Forelimb muscle (tissue), 1 donor: Measurements from ENCODE around the gene FAM161B. TPM values are rescaled to one million over a fixed set of nuclear protein-coding genes. Genes with fewer than 3 reads are reported as not detected.
"Not testable (repeated sequence)": the region's sequence is repeated elsewhere in the genome, so short reads cannot be mapped to it uniquely, and the experiment has no call there.

ENCODE experiments used
- DNase-seq: peaks from one replicate; pipeline ENCODE4 v3.0.0-alpha.2; 2013; ENCODE audit warnings: low read depth
- polyA plus RNA-seq: library from polyadenylated mRNA; unstranded; fragments of 120-200 nt; gene quantifications from one replicate; pipeline ENCODE4 v1.2.1, GENCODE V29; 2013; ENCODE audit not compliant: insufficient read length

Gene FAM161B
- polyA plus RNA-seq, 1 donor, result 7.4 TPM

- DNase-seq, result no peak
These were observed 6.8 kb downstream of the FAM161B start for GRCh38 chr14:73943083-73943482.

GRCh38 chr14:73942180-73942579 is 7.7 kb downstream of the FAM161B start:
- DNase-seq, result no peak

- DNase-seq, result no peak
These were observed 12.9 kb downstream of the FAM161B start for GRCh38 chr14:73937012-73937411.

GRCh38 chr14:73936548-73936947 is 13.3 kb downstream of the FAM161B start:
- DNase-seq, result no peak

GRCh38 chr14:73935666-73936065 is 14.2 kb downstream of the FAM161B start:
- no peak for DNase-seq

- DNase-seq, result no peak
These were observed 25.6 kb downstream of the FAM161B start for GRCh38 chr14:73924337-73924736.

- DNase-seq, result not testable (repeated sequence)
These were observed 30.4 kb downstream of the FAM161B start for GRCh38 chr14:73919457-73919856.

GRCh38 chr14:73916324-73916723 is 33.6 kb downstream of the FAM161B start:
- DNase-seq, result no peak

- no peak for DNase-seq
These were observed 36.6 kb downstream of the FAM161B start for GRCh38 chr14:73913256-73913655.

GRCh38 chr14:73909681-73910080 is 40.2 kb downstream of the FAM161B start:
- no peak for DNase-seq

- DNase-seq, result no peak
These were observed 46.9 kb downstream of the FAM161B start for GRCh38 chr14:73903028-73903427.

- DNase-seq, result no peak
These were observed 53.4 kb downstream of the FAM161B start for GRCh38 chr14:73896521-73896920.

GRCh38 chr14:73895939-73896338 is 54.0 kb downstream of the FAM161B start:
- no peak for DNase-seq

- DNase-seq, result not testable (repeated sequence)
These were observed 55.7 kb downstream of the FAM161B start for GRCh38 chr14:73894180-73894687.

- no peak for DNase-seq
These were observed 60.5 kb downstream of the FAM161B start for GRCh38 chr14:73889376-73889775.

- no peak for DNase-seq
These were observed 60.9 kb downstream of the FAM161B start for GRCh38 chr14:73888971-73889370.

GRCh38 chr14:73888460-73888725 is 61.5 kb downstream of the FAM161B start:
- no peak for DNase-seq

GRCh38 chr14:73887694-73888459 is 62.0 kb downstream of the FAM161B start:
- DNase-seq, result no peak

- no peak for DNase-seq
These were observed 62.6 kb downstream of the FAM161B start for GRCh38 chr14:73887318-73887616.

GRCh38 chr14:73886449-73887317 is 63.2 kb downstream of the FAM161B start, which contains the start of gene ZNF410:
TSS of gene ZNF410 (plus strand) at chr14:73886859. CDS start at chr14:73892176, 5,317 bp downstream.
- peak; percentile 90 for DNase-seq

- no peak for DNase-seq
These were observed 65.3 kb downstream of the FAM161B start for GRCh38 chr14:73884438-73885190.
